GM12874 (cell line): ENCODE data around the gene TM9SF1.

Experiments
- CTCF ChIP-seq: IDR thresholded peaks from 2 replicates; pipeline ENCODE4 v1.5.1; 2011; ENCODE audit warnings: low read depth, mild to moderate bottlenecking, control low read depth, low read length, moderate library complexity; ENCODE audit not compliant: insufficient read depth

The TM9SF1 gene

GRCh38 chr14:24232121-24232644 lies 36.9 kb upstream of the TM9SF1 start, which contains the start of gene NEDD8:
Gene NEDD8 (minus strand): TSS chr14:24232367. CDS start chr14:24232267, 100 bp downstream.
- no peak for TF ChIP-seq CTCF

GRCh38 chr14:24231263-24232120 lies 36.3 kb upstream of the TM9SF1 start:
- TF ChIP-seq CTCF: no peak

- no peak for TF ChIP-seq CTCF
These were observed 33.7 kb upstream of the TM9SF1 start for GRCh38 chr14:24228902-24229301.

- TF ChIP-seq CTCF: no peak
These were observed 31.2 kb upstream of the TM9SF1 start for GRCh38 chr14:24226473-24226872.

- TF ChIP-seq CTCF: no peak
These were observed 29.4 kb upstream of the TM9SF1 start for GRCh38 chr14:24224618-24225071.

- TF ChIP-seq CTCF: no peak
These were observed 24.3 kb upstream of the TM9SF1 start for GRCh38 chr14:24219521-24219920.

GRCh38 chr14:24219080-24219479 lies 23.8 kb upstream of the TM9SF1 start:
- no peak for TF ChIP-seq CTCF
